Neural progenitor cell (in vitro differentiated cells): Measurements from ENCODE around the gene BCAS3. TPM values are rescaled to one million over a fixed set of nuclear protein-coding genes. Genes with fewer than 3 reads are reported as not detected.
"Not testable (repeated sequence)": the region's sequence is repeated elsewhere in the genome, so short reads cannot be mapped to it uniquely, and the experiment has no call there.

ENCODE experiments used
- DNase-seq: peaks from one replicate; pipeline ENCODE4 v3.0.0-alpha.2; 2016; ENCODE audit warnings: low spot score
- H2AFZ ChIP-seq: fragments of 200-600 bp; sonication (generic); replicated peaks from 2 replicates; pipeline ENCODE4 v1.6.1; 2016; ENCODE audit warnings: antibody characterized with exemption
- H3F3A ChIP-seq: fragments of 200-600 bp; sonication (generic); 2 replicates; pipeline ENCODE4 v1.6.1; 2016; ENCODE audit warnings: antibody characterized with exemption, low read depth
- H3K27ac ChIP-seq: fragments of 200-600 bp; sonication (generic); 2 replicates; pipeline ENCODE4 v1.5.1; 2016; ENCODE audit warnings: mild to moderate bottlenecking
- H3K27me3 ChIP-seq: fragments of 200-600 bp; sonication (generic); 2 replicates; pipeline ENCODE4 v1.6.1; 2016; ENCODE audit warnings: mild to moderate bottlenecking, moderate library complexity
- H3K36me3 ChIP-seq: fragments of 200-600 bp; sonication (generic); 2 replicates; pipeline ENCODE4 v1.5.1; 2016
- H3K4me1 ChIP-seq: fragments of 200-600 bp; sonication (generic); 2 replicates; pipeline ENCODE4 v1.6.1; 2016; ENCODE audit warnings: mixed run types
- H3K4me2 ChIP-seq: fragments of 200-600 bp; sonication (generic); 2 replicates; pipeline ENCODE4 v1.6.1; 2016
- H3K4me3 ChIP-seq: fragments of 200-600 bp; sonication (generic); 2 replicates; pipeline ENCODE4 v1.5.1; 2016
- H3K79me2 ChIP-seq: fragments of 200-600 bp; sonication (generic); 2 replicates; pipeline ENCODE4 v1.6.1; 2016; ENCODE audit warnings: low read depth
- H3K9ac ChIP-seq: fragments of 200-600 bp; sonication (generic); 2 replicates; pipeline ENCODE4 v1.6.1; 2016
- H3K9me3 ChIP-seq: fragments of 200-600 bp; sonication (generic); 2 replicates; pipeline ENCODE4 v1.5.1; 2016; ENCODE audit warnings: low read depth
- H4K20me1 ChIP-seq: fragments of 200-600 bp; sonication (generic); 2 replicates; pipeline ENCODE4 v1.6.1; 2016; ENCODE audit warnings: low read depth
- H3K27ac Mint-ChIP-seq: 3 replicates; pipeline ENCODE4 v1.8.0; 2021; ENCODE audit warnings: mixed read lengths
- H3K27me3 Mint-ChIP-seq: 2 replicates; pipeline ENCODE4 v1.8.0; 2022; ENCODE audit warnings: low read depth, mild to moderate bottlenecking, inconsistent platforms, moderate library complexity, mixed read lengths; ENCODE audit not compliant: insufficient read depth
- H3K36me3 Mint-ChIP-seq: 3 replicates; pipeline ENCODE4 v1.8.0; 2021; ENCODE audit warnings: mixed read lengths
- H3K4me1 Mint-ChIP-seq: 3 replicates; pipeline ENCODE4 v1.8.0; 2021; ENCODE audit warnings: mixed read lengths
- H3K4me3 Mint-ChIP-seq: 3 replicates; pipeline ENCODE4 v1.8.0; 2021; ENCODE audit warnings: mild to moderate bottlenecking, moderate library complexity, mixed read lengths
- H3K9me3 Mint-ChIP-seq: 3 replicates; pipeline ENCODE4 v1.8.0; 2020; ENCODE audit warnings: mixed read lengths
- EZH2 ChIP-seq: fragments of 200-600 bp; sonication (generic); IDR thresholded peaks from 2 replicates; pipeline ENCODE4 v1.6.1; 2017; ENCODE audit warnings: antibody characterized with exemption, mild to moderate bottlenecking, moderate library complexity
- EZH2phosphoT487 ChIP-seq: fragments of 200-600 bp; sonication (generic); IDR thresholded peaks from 2 replicates; pipeline ENCODE4 v1.6.1; 2017; ENCODE audit warnings: antibody characterized with exemption
- total RNA-seq: library from RNA; depleted of rRNA; stranded (reverse); fragments of >200 nt; gene quantifications from 2 replicates; pipeline ENCODE4 v1.2.3, GENCODE V29; 2015; ENCODE audit warnings: low replicate concordance
- TF ChIP-seq, protein P1 (sequence below): fragments of 200-600 bp; sonication (generic); IDR thresholded peaks from 2 replicates; pipeline ENCODE4 v1.5.1; 2017; ENCODE audit warnings: antibody characterized with exemption, mild to moderate bottlenecking

BCAS3 gene
- total RNA-seq, 1 donor from 2014 or later: 60.9 TPM

- DNase-seq: no peak
- Histone ChIP-seq H3K4me2 (no peak overlapping the region), H3K9ac (no peak overlapping the region), H3K79me2 (no peaks in the 10 kb centered on the region), H3K4me1 (no peaks in the 10 kb centered on the region), H2AFZ (no peak overlapping the region), H3K9me3 (no peaks in the 10 kb centered on the region), H3K27me3 (peaks cover 8% of the 10 kb centered on the region), H3K4me3 (no peak overlapping the region), H3K36me3 (no peaks in the 10 kb centered on the region), H3F3A (no peaks in the 10 kb centered on the region), H3K27ac (no peak overlapping the region), H4K20me1 (no peaks in the 10 kb centered on the region)
- H3K36me3 Mint-ChIP-seq: no peaks in the 10 kb centered on the region
- TF ChIP-seq EZH2phosphoT487: no peak
- H3K27me3 Mint-ChIP-seq: peaks cover 7% of the 10 kb centered on the region
- H3K4me1 Mint-ChIP-seq: no peaks in the 10 kb centered on the region
- no peak overlapping the region for H3K27ac Mint-ChIP-seq
- no peak overlapping the region for H3K4me3 Mint-ChIP-seq
- H3K9me3 Mint-ChIP-seq: peaks cover under 1% of the 10 kb centered on the region
Observed at GRCh38 chr17:61429274-61429673, 751.6 kb downstream of the BCAS3 start.

GRCh38 chr17:61429831-61430230, 752.2 kb downstream of the BCAS3 start:
- peaks cover 11% of the 10 kb centered on the region for H3K27me3 ChIP-seq
- not testable (repeated sequence) for H2AFZ ChIP-seq, H3K27me3 Mint-ChIP-seq, H3K4me2 ChIP-seq, H3K9ac ChIP-seq, H3K9me3 Mint-ChIP-seq, H3K4me3 Mint-ChIP-seq, H3K36me3 ChIP-seq, DNase-seq, H3K9me3 ChIP-seq, H3K4me1 ChIP-seq, H3K4me3 ChIP-seq, H4K20me1 ChIP-seq, H3K79me2 ChIP-seq, H3F3A ChIP-seq, H3K4me1 Mint-ChIP-seq, H3K27ac ChIP-seq, H3K36me3 Mint-ChIP-seq, H3K27ac Mint-ChIP-seq

- no peak overlapping the region for H3K4me3 Mint-ChIP-seq
- Histone ChIP-seq H3K27me3 (peaks cover 19% of the 10 kb centered on the region), H3K4me3 (no peak overlapping the region), H2AFZ (no peak overlapping the region), H3F3A (no peaks in the 10 kb centered on the region), H3K4me1 (no peaks in the 10 kb centered on the region), H3K9ac (no peak overlapping the region), H3K79me2 (no peaks in the 10 kb centered on the region), H3K4me2 (no peak overlapping the region), H3K36me3 (no peaks in the 10 kb centered on the region), H3K9me3 (no peaks in the 10 kb centered on the region), H4K20me1 (no peaks in the 10 kb centered on the region), H3K27ac (no peak overlapping the region)
- no peak for DNase-seq
- peaks cover 5% of the 10 kb centered on the region for H3K27me3 Mint-ChIP-seq
- no peak for TF ChIP-seq EZH2phosphoT487
- no peak for TF ChIP-seq EZH2
- TF ChIP-seq, protein P1, sequence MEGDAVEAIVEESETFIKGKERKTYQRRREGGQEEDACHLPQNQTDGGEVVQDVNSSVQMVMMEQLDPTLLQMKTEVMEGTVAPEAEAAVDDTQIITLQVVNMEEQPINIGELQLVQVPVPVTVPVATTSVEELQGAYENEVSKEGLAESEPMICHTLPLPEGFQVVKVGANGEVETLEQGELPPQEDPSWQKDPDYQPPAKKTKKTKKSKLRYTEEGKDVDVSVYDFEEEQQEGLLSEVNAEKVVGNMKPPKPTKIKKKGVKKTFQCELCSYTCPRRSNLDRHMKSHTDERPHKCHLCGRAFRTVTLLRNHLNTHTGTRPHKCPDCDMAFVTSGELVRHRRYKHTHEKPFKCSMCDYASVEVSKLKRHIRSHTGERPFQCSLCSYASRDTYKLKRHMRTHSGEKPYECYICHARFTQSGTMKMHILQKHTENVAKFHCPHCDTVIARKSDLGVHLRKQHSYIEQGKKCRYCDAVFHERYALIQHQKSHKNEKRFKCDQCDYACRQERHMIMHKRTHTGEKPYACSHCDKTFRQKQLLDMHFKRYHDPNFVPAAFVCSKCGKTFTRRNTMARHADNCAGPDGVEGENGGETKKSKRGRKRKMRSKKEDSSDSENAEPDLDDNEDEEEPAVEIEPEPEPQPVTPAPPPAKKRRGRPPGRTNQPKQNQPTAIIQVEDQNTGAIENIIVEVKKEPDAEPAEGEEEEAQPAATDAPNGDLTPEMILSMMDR: no peak
- no peak overlapping the region for H3K27ac Mint-ChIP-seq
- peaks cover 12% of the 10 kb centered on the region for H3K9me3 Mint-ChIP-seq
- no peaks in the 10 kb centered on the region for H3K36me3 Mint-ChIP-seq
- no peaks in the 10 kb centered on the region for H3K4me1 Mint-ChIP-seq
Observed at GRCh38 chr17:61431594-61432311, 754.1 kb downstream of the BCAS3 start.

DNA sequence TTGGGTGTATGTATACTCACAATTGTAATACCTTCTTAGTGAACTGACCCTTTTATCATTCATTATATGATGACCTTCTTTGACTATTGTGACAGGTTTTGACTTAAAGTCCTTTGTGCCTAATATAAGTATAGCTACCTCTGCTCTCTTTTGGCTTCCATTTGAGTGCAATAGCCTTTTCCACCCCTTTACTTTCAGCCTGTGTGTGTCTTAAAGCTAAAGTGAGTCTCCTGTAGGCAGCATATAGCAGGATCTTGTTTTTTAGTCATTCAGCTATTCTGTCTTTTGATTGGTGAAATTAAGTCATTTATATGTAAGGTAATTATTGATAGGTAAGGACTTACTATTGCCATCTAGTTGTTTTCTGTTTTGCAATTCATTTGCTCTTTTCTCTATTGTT, 758.6 kb downstream of the BCAS3 start:
- Mint-ChIP-seq H3K9me3 (peaks cover 21% of the 10 kb centered on the region), H3K27ac (no peak overlapping the region), H3K36me3 (no peaks in the 10 kb centered on the region), H3K4me1 (no peaks in the 10 kb centered on the region), H3K27me3 (peaks cover 2% of the 10 kb centered on the region), H3K4me3 (no peak overlapping the region)
- Histone ChIP-seq H3K36me3 (no peaks in the 10 kb centered on the region), H3K27ac (no peak overlapping the region), H3K4me1 (no peaks in the 10 kb centered on the region), H3K4me2 (no peak overlapping the region), H4K20me1 (no peaks in the 10 kb centered on the region), H3F3A (no peaks in the 10 kb centered on the region), H3K27me3 (peaks cover 11% of the 10 kb centered on the region), H2AFZ (no peak overlapping the region), H3K79me2 (no peaks in the 10 kb centered on the region), H3K9ac (no peak overlapping the region), H3K9me3 (no peaks in the 10 kb centered on the region), H3K4me3 (no peak overlapping the region)
- no peak for DNase-seq
- TF ChIP-seq, protein P1: no peak
- TF ChIP-seq EZH2 (no peak), EZH2phosphoT487 (no peak)
